ENCODE measurements around the gene PTMA. TPM values are rescaled to one million over a fixed set of nuclear protein-coding genes. Genes with fewer than 3 reads are reported as not detected.

Gene PTMA
- total RNA-seq, 2 experiments from 2014 or later: 2,780 to 3,053 TPM

GRCh38 chr2:231666171-231667095, 41.9 kb upstream of the PTMA start:
- peak overlapping the region; percentile 73 for H3K27ac ChIP-seq (ENCODE audit: low read depth, low read length, poor library complexity, severe bottlenecking)
- H4K20me1 ChIP-seq (ENCODE audit: insufficient read depth, low read length): no peaks in the 10 kb centered on the region
- peaks cover 92% of the 10 kb centered on the region for H3K4me1 ChIP-seq (ENCODE audit: insufficient read depth, low read length, poor library complexity, severe bottlenecking)
- H3K9me3 ChIP-seq (ENCODE audit: low read length): no peaks in the 10 kb centered on the region
- H2AFZ ChIP-seq (ENCODE audit: low read length): peak overlapping the region; percentile 60
- CTCF ChIA-PET (ENCODE audit: unreplicated experiment): interaction anchor here (0.6 to 1.6 kb wide), 3 partner anchors 9 to 53 kb away, joined by 3 to 6 read pairs (median 6); no protein-coding TSS in a partner anchor
- H3K4me3 ChIP-seq (ENCODE audit: low read depth, low read length, poor library complexity, severe bottlenecking): peak overlapping the region; percentile 48
- H3K36me3 ChIP-seq (ENCODE audit: insufficient read depth, low read length): no peaks in the 10 kb centered on the region
- BruUV-seq (replicated peaks): no TSS peak
- no peaks in the 10 kb centered on the region for H3K9me2 ChIP-seq (ENCODE audit: insufficient read depth, low read length)
- intact Hi-C loops (cut with micrococcal nuclease; ENCODE audit: unreplicated experiment): no loop called here
- DNase-seq (ENCODE audit: low spot score): peak; percentile 68
- TF ChIP-seq CTCF (conservative IDR thresholded peaks at IDR 0.05; ENCODE audit: low read length) (no peak), EZH2phosphoT487 (IDR thresholded peaks at IDR 0.05; ENCODE audit: borderline replicate concordance, low read depth, low read length) (no peak)
- H3K79me2 ChIP-seq (ENCODE audit: insufficient read depth, low read depth, low read length): no peaks in the 10 kb centered on the region
- POLR2A ChIA-PET: interaction anchor here (0.6 to 3.2 kb wide), 6 partner anchors 9 to 54 kb away, joined by 4 to 38 read pairs (median 6); partner anchors contain the start of gene PTMA
- peak overlapping the region; percentile 86 for H3K4me2 ChIP-seq (ENCODE audit: low read length)

GRCh38 chr2:231667096-231667427, 41.3 kb upstream of the PTMA start:
- Histone ChIP-seq H3K36me3 (ENCODE audit: insufficient read depth, low read length) (no peaks in the 10 kb centered on the region), H4K20me1 (ENCODE audit: insufficient read depth, low read length) (no peaks in the 10 kb centered on the region), H3K4me1 (ENCODE audit: insufficient read depth, low read length, poor library complexity, severe bottlenecking) (peaks cover 89% of the 10 kb centered on the region), H3K4me3 (ENCODE audit: low read depth, low read length, poor library complexity, severe bottlenecking) (peak overlapping the region; percentile 48), H3K4me2 (ENCODE audit: low read length) (peak overlapping the region; percentile 86), H3K9me3 (ENCODE audit: low read length) (no peaks in the 10 kb centered on the region), H3K9me2 (ENCODE audit: insufficient read depth, low read length) (no peaks in the 10 kb centered on the region), H3K27ac (ENCODE audit: low read depth, low read length, poor library complexity, severe bottlenecking) (peak overlapping the region; percentile 73), H2AFZ (ENCODE audit: low read length) (peak overlapping the region; percentile 60), H3K79me2 (ENCODE audit: insufficient read depth, low read depth, low read length) (no peaks in the 10 kb centered on the region)
- DNase-seq (ENCODE audit: low spot score): no peak
- ChIA-PET CTCF (ENCODE audit: unreplicated experiment) (interaction anchor here (0.6 to 1.6 kb wide), 2 partner anchors 8 to 54 kb away, joined by 3 to 6 read pairs; no protein-coding TSS in a partner anchor), POLR2A (interaction anchor here (0.6 to 3.2 kb wide), 6 partner anchors 8 to 55 kb away, joined by 4 to 38 read pairs (median 6); partner anchors contain the start of gene PTMA)
- TF ChIP-seq EZH2phosphoT487 (IDR thresholded peaks at IDR 0.05; ENCODE audit: borderline replicate concordance, low read depth, low read length): no peak
- intact Hi-C loops (cut with micrococcal nuclease; ENCODE audit: unreplicated experiment): no loop called here
- BruUV-seq (replicated peaks): no TSS peak

- Histone ChIP-seq H3K36me3 (ENCODE audit: insufficient read depth, low read length) (no peaks in the 10 kb centered on the region), H3K27ac (ENCODE audit: low read depth, low read length, poor library complexity, severe bottlenecking) (peak overlapping the region; percentile 73), H3K4me1 (ENCODE audit: insufficient read depth, low read length, poor library complexity, severe bottlenecking) (peaks cover 92% of the 10 kb centered on the region), H3K79me2 (ENCODE audit: insufficient read depth, low read depth, low read length) (no peaks in the 10 kb centered on the region), H3K4me3 (ENCODE audit: low read depth, low read length, poor library complexity, severe bottlenecking) (peak overlapping the region; percentile 48), H3K4me2 (ENCODE audit: low read length) (peak overlapping the region; percentile 86), H4K20me1 (ENCODE audit: insufficient read depth, low read length) (no peaks in the 10 kb centered on the region), H2AFZ (ENCODE audit: low read length) (peak overlapping the region; percentile 60), H3K9me3 (ENCODE audit: low read length) (no peaks in the 10 kb centered on the region), H3K9me2 (ENCODE audit: insufficient read depth, low read length) (no peaks in the 10 kb centered on the region)
- BruUV-seq (replicated peaks): no TSS peak
- peak; percentile 33 for DNase-seq (ENCODE audit: low spot score)
- intact Hi-C loops (cut with micrococcal nuclease; ENCODE audit: unreplicated experiment): no loop called here
- ChIA-PET CTCF (ENCODE audit: unreplicated experiment) (interaction anchor here (0.6 kb wide), 1 partner anchor 54 kb away, joined by 3 read pairs; no protein-coding TSS in a partner anchor), POLR2A (interaction anchor here (0.6 to 3.2 kb wide), 7 partner anchors 8 to 55 kb away, joined by 4 to 38 read pairs (median 7); partner anchors contain the start of gene PTMA)
- TF ChIP-seq CTCF (conservative IDR thresholded peaks at IDR 0.05; ENCODE audit: low read length): no peak
- TF ChIP-seq EZH2phosphoT487 (IDR thresholded peaks at IDR 0.05; ENCODE audit: borderline replicate concordance, low read depth, low read length): no peak
Observed at GRCh38 chr2:231667496-231667895, 40.8 kb upstream of the PTMA start.
